K562 (cell line): Measurements from ENCODE around the gene PSME1. TPM values are rescaled to one million over a fixed set of nuclear protein-coding genes. Genes with fewer than 3 reads are reported as not detected.
A peak's percentile ranks its signal among the peaks of the same experiment; 100 is the strongest.

Experiments used
- ATAC-seq: fragments of 200-7000 bp; cut with Tn5 transposase; 3 replicates; pipeline ENCODE4 v1.9.1; 2020; ENCODE audit warnings: moderate library complexity
- BruUV-seq: library from RNA; stranded (reverse); fragments of 400-500 nt; replicated peaks from 2 replicates; lab custom pipeline; 2021; lab: Mats Ljungman, UMichigan
- CTCF ChIA-PET: fragments of 300-600 bp; formaldehyde crosslinking; extraction: SDS; loops from one replicate; lab custom pipeline; 2021; ENCODE audit warnings: low intra/inter-chr PET ratio; lab: Yijun Ruan, JAX
- POLR2A ChIA-PET: fragments of 300-600, 350-650 bp; sonication (Branson Sonifier 250); formaldehyde crosslinking; extraction: SDS; loops from one replicate; lab custom pipeline; 2021; ENCODE audit warnings: antibody characterized with exemption, inconsistent platforms; lab: Yijun Ruan, JAX
- DNase-seq, 4 experiments: peaks; one replicate each; pipeline versions ENCODE4 v3.0.0 to v3.0.0-alpha.2; 2011 to 2018; ENCODE audit warnings: low spot score in 3 of 4, mixed read lengths in 3 of 4; ENCODE audit errors: extremely low read depth in 1 of 4
- FAIRE-seq: peaks from 2 replicates; lab custom pipeline; 2011; peaks lifted over from hg19 to GRCh38; lab: Jason Lieb, UNC
- H2AFZ ChIP-seq: 2 replicates; pipeline ENCODE4 v1.6.0; 2011; ENCODE audit warnings: low read depth, low read length, control low read depth, inconsistent platforms
- H3K27ac ChIP-seq: fragments of 200-600 bp; 3 replicates; pipeline ENCODE4 v1.8.0; 2011; ENCODE audit warnings: low read depth, mild to moderate bottlenecking, control low read depth, inconsistent platforms, low read length, moderate library complexity, mixed read lengths; ENCODE audit errors: extremely low read depth
- H3K27me3 ChIP-seq, 2 experiments: fragments of 300-600 bp in 1 of 2; 2 replicates in 1 of 2; 3 replicates in 1 of 2; pipeline versions ENCODE4 v1.6.0 to v1.8.0; 2011; ENCODE audit warnings: inconsistent platforms in 2 of 2, low read length in 2 of 2, mild to moderate bottlenecking in 1 of 2, mixed read lengths in 1 of 2, moderate library complexity in 1 of 2; ENCODE audit not compliant: control insufficient read depth in 2 of 2, insufficient read depth in 2 of 2
- H3K36me3 ChIP-seq: fragments of 300-600 bp; 3 replicates; pipeline ENCODE4 v1.8.0; 2011; ENCODE audit warnings: mild to moderate bottlenecking, low read length, inconsistent platforms; ENCODE audit not compliant: control insufficient read depth, insufficient read depth
- H3K4me1 ChIP-seq, 2 experiments: fragments of 200-600 bp in 1 of 2; replicated peaks in 1 of 2; 2 replicates in 1 of 2; 3 replicates in 1 of 2; pipeline versions ENCODE4 v1.5.1 to v1.8.0; 2011; ENCODE audit warnings: inconsistent platforms in 2 of 2, low read length in 2 of 2, mild to moderate bottlenecking in 1 of 2, mixed read lengths in 1 of 2, moderate library complexity in 1 of 2; ENCODE audit not compliant: control insufficient read depth in 2 of 2, insufficient read depth in 2 of 2
- H3K4me2 ChIP-seq: 2 replicates; pipeline ENCODE4 v1.6.1; 2011; ENCODE audit warnings: low read length, control low read depth, inconsistent platforms, mixed read lengths; ENCODE audit not compliant: insufficient read depth
- H3K4me3 ChIP-seq: fragments of 200-600 bp; sonication (generic), shearing (Covaris generic); 2 replicates; pipeline ENCODE4 v1.5.1; 2016; ENCODE audit warnings: control low read depth, inconsistent platforms
- H3K79me2 ChIP-seq: fragments of 200-600 bp; 3 replicates; pipeline ENCODE4 v1.8.0; 2011; ENCODE audit warnings: low read length, inconsistent platforms; ENCODE audit not compliant: control insufficient read depth, insufficient read depth
- H3K9ac ChIP-seq, 2 experiments: 2 replicates each; pipeline versions ENCODE4 v1.6.0 to v1.6.1; 2011; ENCODE audit warnings: low read depth in 2 of 2, low read length in 2 of 2, control low read depth in 1 of 2, inconsistent platforms in 1 of 2, mild to moderate bottlenecking in 1 of 2, mixed read lengths in 1 of 2; ENCODE audit not compliant: insufficient read depth in 1 of 2
- H3K9me1 ChIP-seq: one replicate; pipeline ENCODE4 v1.6.0; 2011; ENCODE audit warnings: inconsistent platforms, mild to moderate bottlenecking, low read length, moderate library complexity; ENCODE audit not compliant: control insufficient read depth, insufficient read depth
- H3K9me3 ChIP-seq: replicated peaks from 2 replicates; pipeline ENCODE4 v1.5.1; 2011; ENCODE audit warnings: low read depth, low read length, inconsistent platforms; ENCODE audit not compliant: control insufficient read depth, insufficient read depth
- H4K20me1 ChIP-seq: replicated peaks from 2 replicates; pipeline ENCODE4 v1.6.1; 2011; ENCODE audit warnings: low read length, inconsistent platforms, mixed read lengths; ENCODE audit not compliant: control insufficient read depth, insufficient read depth
- ARID3B ChIP-seq: fragments of 250-450 bp; sonication (Bioruptor Pico); IDR thresholded peaks from 2 replicates; pipeline ENCODE4 v1.4.0; 2020; ENCODE audit warnings: borderline replicate concordance
- FOSL1 ChIP-seq: fragments of 200-800 bp; sonication (Bioruptor generic); conservative IDR thresholded peaks from 2 replicates; pipeline ENCODE4 v1.6.1; 2016; ENCODE audit warnings: missing genetic modification characterization, missing compliant biosample characterization
- HNRNPL ChIP-seq: fragments of 200-400 bp; formaldehyde crosslinking; IDR thresholded peaks from 2 replicates; pipeline ENCODE4 v1.6.1; 2017; ENCODE audit warnings: low read depth, mild to moderate bottlenecking, low read length
- RFX1 ChIP-seq: fragments of 450-650 bp; IDR thresholded peaks from 2 replicates; pipeline ENCODE4 v1.6.1; 2016; ENCODE audit warnings: mild to moderate bottlenecking, moderate library complexity
- SMAD4 ChIP-seq: fragments of 250-450 bp; sonication (Bioruptor Pico); conservative IDR thresholded peaks from 2 replicates; pipeline ENCODE4 v1.8.0; 2021; ENCODE audit warnings: inconsistent platforms, mild to moderate bottlenecking, moderate library complexity
- SRSF3 ChIP-seq: fragments of 200-400 bp; formaldehyde crosslinking; IDR thresholded peaks from 2 replicates; pipeline ENCODE4 v1.6.1; 2016; ENCODE audit warnings: mild to moderate bottlenecking, low read length, moderate library complexity; ENCODE audit not compliant: insufficient read depth
- ZSCAN32 ChIP-seq: fragments of 450-650 bp; formaldehyde crosslinking; IDR thresholded peaks from 2 replicates; pipeline ENCODE4 v1.4.0; 2020; ENCODE audit warnings: mild to moderate bottlenecking, moderate library complexity
- WGBS: fragments of 100-300 bp; shearing (Covaris generic); methylation state at CpG from one replicate; pipeline ENCODE4 v1.1.6; 2016; ENCODE audit warnings: low coverage, mixed read lengths; ENCODE audit not compliant: insufficient coverage; ENCODE audit errors: missing lambda C conversion rate; 5-methylcytosine and 5-hydroxymethylcytosine counted together
- in situ Hi-C: fragments of 300-500 bp; cut with MboI; formaldehyde crosslinking; loops from 4 replicates; pipeline ENCODE4 v1.15.0; 2018; ENCODE audit warnings: inconsistent platforms, mixed read lengths
- intact Hi-C: fragments of 100-400 bp; cut with micrococcal nuclease; formaldehyde crosslinking; loops from 2 replicates; pipeline ENCODE4 v1.14.2; 2022
- polyA plus RNA-seq, 8 experiments: library from polyadenylated mRNA; depleted of rRNA in 4 of 8; stranded (reverse) in 5 of 8; unstranded in 3 of 8; fragments of >200 nt; fragmentation: Nextera tagmentation in 2 of 8; fragmentation: Illumina TruSeq in 1 of 8; extraction: Ambion mirVana in 2 of 8; extraction: Trizol in 1 of 8; gene quantifications; 2 replicates each; pipeline versions ENCODE4 v1.2.1 to v1.2.3, GENCODE V29; 2011 to 2014; ENCODE audit warnings: inconsistent platforms in 1 of 8, missing spikeins in 1 of 8
- total RNA-seq, 7 experiments: library from RNA; depleted of rRNA in 6 of 7; stranded (reverse); fragments of >200 nt in 6 of 7; fragmentation: Illumina TruSeq in 2 of 7; extraction: Trizol in 2 of 7; gene quantifications; 2 replicates each; pipeline versions ENCODE4 v1.2.1 to v1.2.3, GENCODE V29; 2011 to 2021; ENCODE audit warnings: low replicate concordance in 1 of 7

Gene PSME1
- total and polyA plus RNA-seq, 9 of the 15 experiments (the other 6 are each of a cell fraction or from before 2014, with no cell fraction given): 20.3 to 180 (median 67.5) TPM

DNA sequence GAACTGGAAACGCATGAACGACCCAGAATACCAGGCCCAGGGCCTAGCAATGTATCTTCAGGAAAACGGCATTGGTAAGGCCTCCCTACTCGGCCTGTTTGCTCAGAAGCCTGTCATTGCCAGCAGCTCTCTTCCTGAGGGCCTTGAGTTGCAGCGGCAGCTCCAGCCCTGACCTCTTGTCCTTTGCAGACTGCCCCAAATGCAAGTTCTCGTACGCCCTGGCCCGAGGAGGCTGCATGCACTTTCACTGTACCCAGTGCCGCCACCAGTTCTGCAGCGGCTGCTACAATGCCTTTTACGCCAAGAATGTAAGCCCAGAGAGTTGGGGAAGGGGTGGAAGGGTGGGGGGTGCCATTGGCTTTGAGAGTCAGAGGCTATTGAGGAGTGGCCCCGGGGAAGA, 21.3 kb downstream of the PSME1 start (continued):
- TF ChIP-seq ARID3B (CRISPR knock-in tag): no peak

- Histone ChIP-seq H3K9ac (no peak overlapping the region), H3K4me1 (peaks cover 10 to 23% of the 10 kb centered on the region in 2 experiments; a peak in 4 of 5 replicates), H3K27me3 (no peaks in the 10 kb centered on the region), H3K27ac (no peak overlapping the region), H4K20me1 (no peaks in the 10 kb centered on the region), H3K9me3 (no peaks in the 10 kb centered on the region), H3K36me3 (peaks cover 70% of the 10 kb centered on the region; the same call in 2 of the 3 replicates), H3K79me2 (peaks cover 10% of the 10 kb centered on the region; the same call in 2 of the 3 replicates), H2AFZ (no peak overlapping the region), H3K4me3 (no peak overlapping the region), H3K9me1 (no peaks in the 10 kb centered on the region), H3K4me2 (0 out of 2 replicates have a peak overlapping the region, but pooled peaks have one; percentile 37)
- no peak for TF ChIP-seq SMAD4 (CRISPR knock-in tag)
- TF ChIP-seq SRSF3: no peak
- no peak for TF ChIP-seq ZSCAN32 (CRISPR knock-in tag)
- no peak for TF ChIP-seq FOSL1 (tag)
- TF ChIP-seq RFX1: no peak
- 0 out of 2 replicates have a peak, but pooled peaks have one; percentile 32 for TF ChIP-seq HNRNPL
- in situ Hi-C loops (no loop called here), intact Hi-C loops (no loop called here)
- ATAC-seq (no peak), FAIRE-seq (no peak), DNase-seq (no peak)
- ChIA-PET POLR2A (interaction anchor here (0.9 to 1.0 kb wide), 2 partner anchors 13 to 19 kb away, joined by 3 to 4 read pairs; partner anchors contain the start of gene PSME2), CTCF (interaction anchor here (0.8 kb wide), 1 partner anchor 146 kb away, joined by 4 read pairs; no protein-coding TSS in a partner anchor)
- BruUV-seq: no TSS peak
- WGBS: 93% methylated on average over 6 of the region's 11 CpGs
Measured at GRCh38 chr14:24159777-24160498, 23.9 kb downstream of the PSME1 start.
